Liver (tissue), 9 donors: ENCODE data around the gene ABLIM1. TPM values are rescaled to one million over a fixed set of nuclear protein-coding genes. Genes with fewer than 3 reads are reported as not detected.

Experiments used
- DNase-seq: peaks from one replicate; pipeline ENCODE4 v3.0.0-alpha.2; 2017; ENCODE audit warnings: low spot score
- H3K27ac ChIP-seq, 2 donors: one replicate each; pipeline ENCODE4 v1.7.0; 2013; ENCODE audit warnings: inconsistent platforms in 2 of 2, low read length in 2 of 2, control low read depth in 1 of 2, low read depth in 1 of 2, mild to moderate bottlenecking in 1 of 2
- H3K27me3 ChIP-seq, 4 donors: one replicate each; pipeline versions ENCODE4 v1.6.1 to v1.7.0; 2013; ENCODE audit warnings: low read length in 3 of 4, inconsistent platforms in 1 of 4, mild to moderate bottlenecking in 1 of 4, moderate library complexity in 1 of 4; ENCODE audit not compliant: control insufficient read depth in 4 of 4, insufficient read depth in 4 of 4
- H3K36me3 ChIP-seq, 4 donors: one replicate each; pipeline versions ENCODE4 v1.6.1 to v1.7.0; 2013; ENCODE audit warnings: low read length in 3 of 4, mild to moderate bottlenecking in 3 of 4, low read depth in 1 of 4, moderate library complexity in 1 of 4; ENCODE audit not compliant: control insufficient read depth in 4 of 4, insufficient read depth in 3 of 4
- H3K4me1 ChIP-seq, 4 donors: one replicate each; pipeline versions ENCODE4 v1.6.1 to v1.7.0; 2013; ENCODE audit warnings: low read length in 3 of 4, mild to moderate bottlenecking in 3 of 4, moderate library complexity in 1 of 4; ENCODE audit not compliant: control insufficient read depth in 4 of 4, insufficient read depth in 4 of 4
- H3K4me3 ChIP-seq, 3 donors: one replicate each; pipeline versions ENCODE4 v1.6.1 to v1.7.0; 2013; ENCODE audit warnings: low read length in 3 of 3, control low read depth in 1 of 3, low read depth in 1 of 3, mild to moderate bottlenecking in 1 of 3
- H3K9ac ChIP-seq, 2 donors: one replicate each; pipeline ENCODE4 v1.7.0; 2013; ENCODE audit warnings: low read length in 2 of 2, mild to moderate bottlenecking in 2 of 2, moderate library complexity in 2 of 2, control low read depth in 1 of 2, low read depth in 1 of 2
- H3K9me3 ChIP-seq, 4 donors: one replicate each; pipeline versions ENCODE4 v1.6.1 to v1.7.0; 2013; ENCODE audit warnings: low read length in 3 of 4; ENCODE audit not compliant: control insufficient read depth in 4 of 4
- FOXA1 ChIP-seq: IDR thresholded peaks from 2 replicates; pipeline ENCODE4 v1.6.1; 2016; ENCODE audit warnings: antibody characterized with exemption
- FOXA2 ChIP-seq: IDR thresholded peaks from 2 replicates; pipeline ENCODE4 v1.6.1; 2016; ENCODE audit warnings: antibody characterized with exemption
- HNF4A ChIP-seq, 2 donors: conservative IDR thresholded peaks; 2 replicates each; pipeline ENCODE4 v1.6.1; 2016; ENCODE audit warnings: antibody characterized with exemption in 2 of 2, mild to moderate bottlenecking in 2 of 2
- HNF4G ChIP-seq: IDR thresholded peaks from 2 replicates; pipeline ENCODE4 v1.6.1; 2016; ENCODE audit warnings: antibody characterized with exemption
- JUND ChIP-seq, 2 donors: IDR thresholded peaks; 2 replicates each; pipeline ENCODE4 v1.6.1; 2016; ENCODE audit warnings: antibody characterized with exemption in 2 of 2
- NR2F2 ChIP-seq: IDR thresholded peaks from 2 replicates; pipeline ENCODE4 v1.6.1; 2016; ENCODE audit warnings: antibody characterized with exemption
- RAD21 ChIP-seq, 2 donors: IDR thresholded peaks; 2 replicates each; pipeline ENCODE4 v1.6.1; 2016; ENCODE audit warnings: antibody characterized with exemption in 2 of 2, mild to moderate bottlenecking in 2 of 2
- RXRA ChIP-seq, 2 donors: IDR thresholded peaks; 2 replicates each; pipeline ENCODE4 v1.6.1; 2017 to 2018; ENCODE audit warnings: antibody characterized with exemption in 2 of 2, mild to moderate bottlenecking in 1 of 2
- TAF1 ChIP-seq: conservative IDR thresholded peaks from 2 replicates; pipeline ENCODE4 v1.6.1; 2016; ENCODE audit warnings: antibody characterized with exemption, mild to moderate bottlenecking
- YY1 ChIP-seq: IDR thresholded peaks from 2 replicates; pipeline ENCODE4 v1.6.1; 2016; ENCODE audit warnings: antibody characterized with exemption, mild to moderate bottlenecking
- WGBS: extraction: QIAGEN DNeasy Blood & Tissue Kit; methylation state at CpG from one replicate; pipeline ENCODE4 v1.1.7; 2013; 5-methylcytosine and 5-hydroxymethylcytosine counted together
- polyA plus RNA-seq, 2 donors: library from polyadenylated mRNA; stranded (reverse) in 1 of 2; unstranded in 1 of 2; fragments of 200-250 nt in 1 of 2; fragments of >200 nt in 1 of 2; fragmentation: Nextera tagmentation in 1 of 2; extraction: Ambion mirVana in 1 of 2; gene quantifications; one replicate each; pipeline versions ENCODE4 v1.2.1 to v1.2.3, GENCODE V29; 2013 to 2015
- total RNA-seq, 2 donors: library from RNA; depleted of rRNA; stranded (reverse); fragments of >200 nt; gene quantifications; one replicate each; pipeline ENCODE4 v1.2.3, GENCODE V29; 2014
- TF ChIP-seq, protein P1 (sequence below): IDR thresholded peaks from 2 replicates; pipeline ENCODE4 v1.6.1; 2016; ENCODE audit warnings: antibody characterized with exemption
- TF ChIP-seq, protein P2 (sequence below): IDR thresholded peaks from 2 replicates; pipeline ENCODE4 v1.6.1; 2016; ENCODE audit warnings: antibody characterized with exemption, mild to moderate bottlenecking
- TF ChIP-seq, protein P3 (sequence below): fragments of 150-350 bp; IDR thresholded peaks from 2 replicates; pipeline ENCODE4 v1.5.1; 2017; ENCODE audit warnings: improper control_type of control experiment, low read depth, low read length; ENCODE audit not compliant: missing input control
- TF ChIP-seq, protein P4 (sequence below): IDR thresholded peaks from 2 replicates; pipeline ENCODE4 v1.6.1; 2016; ENCODE audit warnings: antibody characterized with exemption
- donor health status: healthy.
- donor health status: healthy.
- donor health status: healthy.
- donor health status: healthy.
- donor health status: healthy.

The ABLIM1 gene
- total and polyA plus RNA-seq, 4 donors, result 10.9 to 31.3 (median 13.1) TPM

DNA sequence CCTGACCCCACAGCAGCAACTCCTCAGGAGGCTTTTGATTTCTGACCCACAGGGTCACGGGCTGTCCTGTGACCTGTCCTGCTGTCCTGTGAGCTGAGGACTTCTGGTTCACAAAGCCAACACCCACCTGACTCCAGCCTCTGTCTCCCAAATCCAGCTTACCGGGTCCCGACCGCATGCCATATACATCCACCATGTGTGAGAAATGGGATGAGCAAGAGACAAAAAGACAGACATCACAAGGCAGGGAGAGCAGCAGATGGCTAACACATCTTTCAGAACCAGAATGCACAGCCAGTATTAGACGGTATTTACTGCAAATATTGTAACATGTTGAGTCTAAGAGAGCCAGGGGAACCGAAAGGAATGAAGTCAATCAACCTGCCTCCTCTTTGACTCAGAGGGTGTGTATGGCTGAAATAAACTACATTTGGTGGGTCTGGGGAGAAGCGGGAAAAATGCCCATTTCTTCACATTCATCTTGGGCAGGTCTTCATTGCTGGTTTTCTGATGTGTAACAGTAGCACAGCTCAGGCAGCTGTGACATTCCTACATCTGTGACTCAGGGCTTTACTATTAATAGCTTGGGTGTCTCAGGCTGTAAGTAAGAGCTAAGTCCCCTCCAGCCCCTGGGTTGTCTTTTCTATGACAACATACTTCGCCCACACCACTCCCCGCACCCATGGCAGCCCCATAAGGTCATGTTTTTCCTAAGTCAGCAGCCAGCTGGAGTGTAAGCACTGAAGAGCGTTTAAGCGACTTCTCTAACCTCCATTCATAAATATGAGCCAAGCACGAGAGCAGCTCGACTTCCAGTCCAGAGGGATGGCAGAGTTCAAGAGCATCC is 25.0 kb downstream of the ABLIM1 start:
- H3K4me1 ChIP-seq, result peaks cover 0 to 46% (median 17%) of the 10 kb centered on the region in 4 donors
- DNase-seq, result no peak

More for the DNA sequence above, 25.0 kb downstream of the ABLIM1 start:
- peak; percentile 71 to 73 for TF ChIP-seq HNF4A (conservative IDR thresholded peaks at IDR 0.05)
- peak; percentile 10 for TF ChIP-seq HNF4G
- TF ChIP-seq TAF1, result no peak
- TF ChIP-seq RAD21 (IDR thresholded peaks at IDR 0.05), result no peak
- TF ChIP-seq NR2F2, result peak; percentile 80
- no peak for TF ChIP-seq FOXA1
- peak in 1 of 2 donors; percentile 19 for TF ChIP-seq JUND (IDR thresholded peaks at IDR 0.05)
- TF ChIP-seq, protein P1, sequence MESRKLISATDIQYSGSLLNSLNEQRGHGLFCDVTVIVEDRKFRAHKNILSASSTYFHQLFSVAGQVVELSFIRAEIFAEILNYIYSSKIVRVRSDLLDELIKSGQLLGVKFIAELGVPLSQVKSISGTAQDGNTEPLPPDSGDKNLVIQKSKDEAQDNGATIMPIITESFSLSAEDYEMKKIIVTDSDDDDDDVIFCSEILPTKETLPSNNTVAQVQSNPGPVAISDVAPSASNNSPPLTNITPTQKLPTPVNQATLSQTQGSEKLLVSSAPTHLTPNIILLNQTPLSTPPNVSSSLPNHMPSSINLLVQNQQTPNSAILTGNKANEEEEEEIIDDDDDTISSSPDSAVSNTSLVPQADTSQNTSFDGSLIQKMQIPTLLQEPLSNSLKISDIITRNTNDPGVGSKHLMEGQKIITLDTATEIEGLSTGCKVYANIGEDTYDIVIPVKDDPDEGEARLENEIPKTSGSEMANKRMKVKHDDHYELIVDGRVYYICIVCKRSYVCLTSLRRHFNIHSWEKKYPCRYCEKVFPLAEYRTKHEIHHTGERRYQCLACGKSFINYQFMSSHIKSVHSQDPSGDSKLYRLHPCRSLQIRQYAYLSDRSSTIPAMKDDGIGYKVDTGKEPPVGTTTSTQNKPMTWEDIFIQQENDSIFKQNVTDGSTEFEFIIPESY, result no peak
- peak; percentile 28 to 67 for TF ChIP-seq RXRA (IDR thresholded peaks at IDR 0.05)
- TF ChIP-seq, protein P2, sequence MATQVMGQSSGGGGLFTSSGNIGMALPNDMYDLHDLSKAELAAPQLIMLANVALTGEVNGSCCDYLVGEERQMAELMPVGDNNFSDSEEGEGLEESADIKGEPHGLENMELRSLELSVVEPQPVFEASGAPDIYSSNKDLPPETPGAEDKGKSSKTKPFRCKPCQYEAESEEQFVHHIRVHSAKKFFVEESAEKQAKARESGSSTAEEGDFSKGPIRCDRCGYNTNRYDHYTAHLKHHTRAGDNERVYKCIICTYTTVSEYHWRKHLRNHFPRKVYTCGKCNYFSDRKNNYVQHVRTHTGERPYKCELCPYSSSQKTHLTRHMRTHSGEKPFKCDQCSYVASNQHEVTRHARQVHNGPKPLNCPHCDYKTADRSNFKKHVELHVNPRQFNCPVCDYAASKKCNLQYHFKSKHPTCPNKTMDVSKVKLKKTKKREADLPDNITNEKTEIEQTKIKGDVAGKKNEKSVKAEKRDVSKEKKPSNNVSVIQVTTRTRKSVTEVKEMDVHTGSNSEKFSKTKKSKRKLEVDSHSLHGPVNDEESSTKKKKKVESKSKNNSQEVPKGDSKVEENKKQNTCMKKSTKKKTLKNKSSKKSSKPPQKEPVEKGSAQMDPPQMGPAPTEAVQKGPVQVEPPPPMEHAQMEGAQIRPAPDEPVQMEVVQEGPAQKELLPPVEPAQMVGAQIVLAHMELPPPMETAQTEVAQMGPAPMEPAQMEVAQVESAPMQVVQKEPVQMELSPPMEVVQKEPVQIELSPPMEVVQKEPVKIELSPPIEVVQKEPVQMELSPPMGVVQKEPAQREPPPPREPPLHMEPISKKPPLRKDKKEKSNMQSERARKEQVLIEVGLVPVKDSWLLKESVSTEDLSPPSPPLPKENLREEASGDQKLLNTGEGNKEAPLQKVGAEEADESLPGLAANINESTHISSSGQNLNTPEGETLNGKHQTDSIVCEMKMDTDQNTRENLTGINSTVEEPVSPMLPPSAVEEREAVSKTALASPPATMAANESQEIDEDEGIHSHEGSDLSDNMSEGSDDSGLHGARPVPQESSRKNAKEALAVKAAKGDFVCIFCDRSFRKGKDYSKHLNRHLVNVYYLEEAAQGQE, result no peak
- TF ChIP-seq YY1, result no peak
- TF ChIP-seq, protein P3, sequence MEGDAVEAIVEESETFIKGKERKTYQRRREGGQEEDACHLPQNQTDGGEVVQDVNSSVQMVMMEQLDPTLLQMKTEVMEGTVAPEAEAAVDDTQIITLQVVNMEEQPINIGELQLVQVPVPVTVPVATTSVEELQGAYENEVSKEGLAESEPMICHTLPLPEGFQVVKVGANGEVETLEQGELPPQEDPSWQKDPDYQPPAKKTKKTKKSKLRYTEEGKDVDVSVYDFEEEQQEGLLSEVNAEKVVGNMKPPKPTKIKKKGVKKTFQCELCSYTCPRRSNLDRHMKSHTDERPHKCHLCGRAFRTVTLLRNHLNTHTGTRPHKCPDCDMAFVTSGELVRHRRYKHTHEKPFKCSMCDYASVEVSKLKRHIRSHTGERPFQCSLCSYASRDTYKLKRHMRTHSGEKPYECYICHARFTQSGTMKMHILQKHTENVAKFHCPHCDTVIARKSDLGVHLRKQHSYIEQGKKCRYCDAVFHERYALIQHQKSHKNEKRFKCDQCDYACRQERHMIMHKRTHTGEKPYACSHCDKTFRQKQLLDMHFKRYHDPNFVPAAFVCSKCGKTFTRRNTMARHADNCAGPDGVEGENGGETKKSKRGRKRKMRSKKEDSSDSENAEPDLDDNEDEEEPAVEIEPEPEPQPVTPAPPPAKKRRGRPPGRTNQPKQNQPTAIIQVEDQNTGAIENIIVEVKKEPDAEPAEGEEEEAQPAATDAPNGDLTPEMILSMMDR, result no peak
- TF ChIP-seq, protein P4, sequence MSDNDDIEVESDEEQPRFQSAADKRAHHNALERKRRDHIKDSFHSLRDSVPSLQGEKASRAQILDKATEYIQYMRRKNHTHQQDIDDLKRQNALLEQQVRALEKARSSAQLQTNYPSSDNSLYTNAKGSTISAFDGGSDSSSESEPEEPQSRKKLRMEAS, result peak; percentile 48
- TF ChIP-seq FOXA2, result no peak
- no peaks in the 10 kb centered on the region for H3K36me3 ChIP-seq
- H3K4me3 ChIP-seq, result peak overlapping the region; percentile 56 to 93 (median 71)
- peak overlapping the region; percentile 87 to 93 for H3K27ac ChIP-seq
- WGBS, result 59% methylated on average over 13 of the region's 13 CpGs
- no peaks in the 10 kb centered on the region for H3K9me3 ChIP-seq
- peak overlapping the region; percentile 61 to 70 for H3K9ac ChIP-seq
- H3K27me3 ChIP-seq, result no peaks in the 10 kb centered on the region
